Eye (tissue), 1 donor: ENCODE data around the gene SLC16A3.
A peak's percentile ranks its signal among the peaks of the same experiment; 100 is the strongest.
"Not testable (repeated sequence)": the region's sequence is repeated elsewhere in the genome, so short reads cannot be mapped to it uniquely, and the experiment has no call there.

Experiments used
- DNase-seq: peaks from one replicate; pipeline ENCODE4 v3.0.0-alpha.2; 2015

The SLC16A3 gene

DNA sequence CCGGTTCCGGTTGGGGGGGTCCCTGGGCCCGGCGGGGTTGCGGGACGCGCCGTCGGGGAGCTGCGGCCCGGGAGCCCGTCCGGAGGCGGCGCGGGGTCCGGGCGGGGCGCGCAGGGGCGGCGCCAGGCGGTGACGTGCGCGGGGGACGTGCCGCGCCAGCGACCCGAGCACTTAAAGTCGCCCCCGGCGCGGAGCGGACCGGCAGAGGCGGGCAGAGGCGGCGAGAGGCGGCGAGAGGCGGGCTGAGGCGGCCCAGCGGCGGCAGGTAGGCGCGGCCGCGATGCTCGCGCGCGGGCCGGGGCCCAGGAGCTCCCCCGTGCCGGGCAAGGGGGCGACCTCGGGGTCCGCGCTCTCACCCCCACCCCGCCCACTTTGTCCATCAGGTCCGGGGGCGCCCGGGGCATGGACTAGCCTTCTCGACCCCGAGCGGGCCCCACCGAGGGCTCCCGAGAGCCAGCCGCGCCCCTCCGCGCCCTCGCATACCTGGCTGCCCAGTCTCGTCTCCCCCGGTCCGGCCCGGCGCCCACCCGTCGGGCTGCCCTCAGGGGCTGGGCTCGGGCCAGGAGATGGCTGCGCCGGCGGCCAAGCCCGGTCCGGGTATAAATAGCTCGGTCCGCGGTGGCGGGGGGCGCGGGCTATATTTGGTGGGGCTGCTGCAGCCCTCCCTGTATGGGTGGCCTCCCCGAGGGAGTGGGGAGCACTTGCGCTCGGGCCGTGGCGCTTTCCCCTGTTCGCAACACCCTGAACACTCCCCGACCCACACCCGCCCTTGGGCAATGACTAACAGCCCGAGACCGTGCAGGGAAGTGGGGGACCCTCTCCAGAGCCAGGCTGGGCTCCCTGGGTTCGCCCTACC, at the start of gene SLC16A3:
SLC16A3 (plus strand) TSS at position 201 of the 856 bp plus-strand sequence. CDS start 6,967 bp downstream, outside the sequence.
- peak; percentile 70 for DNase-seq

DNA sequence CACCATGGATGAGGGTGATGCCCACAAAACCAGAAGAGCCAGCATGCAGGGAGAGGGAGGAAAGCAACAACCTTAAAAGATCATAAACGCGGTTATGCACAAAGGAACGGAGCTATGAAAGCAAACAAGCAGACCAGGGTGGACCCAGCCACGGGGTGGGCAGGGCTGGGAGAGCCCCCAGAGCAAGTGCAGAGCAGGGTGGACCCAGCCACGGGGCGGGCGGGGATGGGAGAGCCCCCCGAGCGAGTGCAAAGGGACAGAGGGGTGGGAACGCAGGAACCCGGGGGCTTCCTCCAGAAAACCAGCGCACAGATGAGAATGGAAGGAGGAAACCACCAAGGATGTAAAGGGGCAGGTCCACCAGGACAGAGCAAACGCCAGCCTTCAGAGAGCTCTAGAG, 49.4 kb upstream of the SLC16A3 start:
- DNase-seq = no peak

DNA sequence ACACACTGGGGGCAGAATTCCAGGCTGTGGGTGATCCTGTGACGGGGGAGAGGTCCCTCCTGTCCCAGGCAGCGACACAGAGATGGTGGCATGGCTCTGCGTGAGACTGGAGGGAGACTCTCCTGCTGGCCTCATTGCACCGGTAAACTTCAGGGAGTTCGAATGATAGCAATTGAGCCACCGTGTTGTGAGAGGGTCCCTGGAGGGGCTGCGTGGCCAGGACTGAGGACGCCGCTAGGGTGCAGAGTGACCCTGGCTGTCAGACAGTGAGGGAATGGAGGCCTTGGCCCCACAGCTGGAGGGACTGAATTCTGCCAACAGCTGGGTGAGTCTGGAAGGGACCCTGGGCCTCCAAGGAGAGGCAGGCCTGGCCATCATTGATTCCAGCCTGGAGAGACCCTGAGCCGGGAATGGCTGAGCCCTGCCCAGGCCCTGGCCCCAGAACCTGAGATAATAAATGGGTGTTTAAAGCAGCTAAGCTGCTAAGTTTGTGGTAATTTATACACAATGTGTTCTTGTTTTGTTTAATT, 48.8 kb upstream of the SLC16A3 start:
- no peak for DNase-seq

DNA sequence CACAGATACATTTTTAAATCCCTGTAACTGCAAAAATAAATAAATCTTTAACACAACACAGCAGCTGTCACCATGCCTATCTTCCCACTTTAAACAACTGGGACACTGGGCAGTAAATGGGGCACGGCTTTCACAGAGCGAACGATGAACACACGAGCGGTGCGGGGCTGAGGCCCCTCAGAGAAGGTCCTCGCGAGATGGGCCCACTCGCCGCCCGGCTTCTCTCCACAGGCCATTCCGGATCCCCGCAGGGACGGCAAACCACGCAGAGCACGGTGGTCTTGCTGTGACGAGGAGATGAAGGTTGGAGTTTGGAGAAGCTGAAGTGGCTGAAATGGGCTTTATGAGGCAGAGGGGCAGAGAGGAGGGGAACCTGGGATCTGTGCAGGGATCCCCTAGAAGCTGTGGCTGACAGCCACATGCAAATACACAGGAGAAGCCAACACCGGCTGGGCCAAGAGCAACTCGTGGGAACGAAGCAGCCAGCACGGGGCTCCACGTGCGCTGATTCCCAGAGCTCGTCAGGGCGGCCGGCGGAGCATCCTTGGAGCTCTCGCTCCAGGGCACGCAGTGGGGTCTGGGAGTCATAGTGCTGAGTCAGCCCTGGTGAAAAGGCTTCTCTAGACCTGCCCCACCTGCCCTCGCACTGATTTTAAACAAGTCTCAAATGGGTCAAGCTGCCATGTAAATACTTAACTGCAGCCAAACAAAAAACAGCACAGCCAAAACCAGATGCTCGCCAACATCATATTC, 47.9 kb upstream of the SLC16A3 start:
- DNase-seq = no peak

DNA sequence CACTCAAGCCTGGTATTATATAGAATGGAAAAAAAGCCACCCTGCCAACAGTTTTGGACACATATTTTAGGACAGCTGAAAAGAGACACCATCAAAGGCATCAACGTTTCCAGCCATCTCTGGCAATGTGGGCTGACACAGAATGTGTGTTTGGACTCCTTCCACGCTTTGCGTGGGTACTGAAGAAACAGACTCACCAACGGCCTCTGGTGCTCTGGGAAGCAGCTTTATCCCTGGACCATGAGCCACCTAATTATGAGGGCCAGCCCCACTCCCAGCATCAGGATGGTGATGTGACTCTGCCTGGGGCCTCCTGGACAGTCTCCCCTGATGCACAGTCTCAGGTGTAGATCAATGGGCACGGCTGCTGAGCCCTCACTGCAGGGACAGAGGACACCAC, 44.1 kb upstream of the SLC16A3 start:
- DNase-seq = no peak

DNA sequence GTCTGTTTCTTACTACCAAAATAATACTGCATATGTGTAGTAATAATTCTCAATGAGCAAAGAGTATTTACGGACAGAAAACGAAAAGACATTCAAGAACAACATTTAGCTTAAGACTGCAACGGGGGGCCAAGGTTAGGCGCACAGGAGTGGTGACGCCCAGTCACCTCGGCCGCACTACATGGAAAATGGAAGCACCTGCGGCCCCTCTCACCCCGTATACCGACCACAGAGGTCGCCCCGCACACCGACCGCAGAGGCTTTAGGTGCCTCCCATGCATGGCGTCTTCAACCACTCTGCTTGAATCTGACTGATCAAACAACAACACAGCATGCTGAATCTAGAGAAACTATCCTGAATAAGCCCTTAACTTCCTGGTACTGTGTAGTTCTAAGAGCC, 42.6 kb upstream of the SLC16A3 start:
- DNase-seq = no peak

DNA sequence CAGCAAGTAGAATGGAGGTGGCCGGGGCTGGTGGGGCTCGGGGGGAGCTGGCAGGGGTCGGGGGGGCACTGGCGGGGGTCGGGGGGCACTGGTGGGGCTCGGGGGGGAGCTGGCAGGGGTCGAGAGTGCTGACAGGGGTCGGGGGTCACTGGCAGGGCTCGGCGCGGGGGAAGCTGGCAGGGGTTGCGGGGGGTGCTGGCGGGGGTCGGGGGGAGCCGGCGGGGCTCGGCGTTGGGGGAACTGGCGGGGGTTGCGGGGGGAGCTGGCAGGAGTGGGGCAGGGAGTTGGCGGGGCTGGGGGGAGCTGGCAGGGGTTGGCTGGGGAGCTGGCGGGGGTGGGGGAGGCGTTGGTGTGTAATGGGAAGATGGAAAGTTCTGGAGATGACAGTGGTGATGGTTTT, 41.3 kb upstream of the SLC16A3 start:
- no peak for DNase-seq

DNA sequence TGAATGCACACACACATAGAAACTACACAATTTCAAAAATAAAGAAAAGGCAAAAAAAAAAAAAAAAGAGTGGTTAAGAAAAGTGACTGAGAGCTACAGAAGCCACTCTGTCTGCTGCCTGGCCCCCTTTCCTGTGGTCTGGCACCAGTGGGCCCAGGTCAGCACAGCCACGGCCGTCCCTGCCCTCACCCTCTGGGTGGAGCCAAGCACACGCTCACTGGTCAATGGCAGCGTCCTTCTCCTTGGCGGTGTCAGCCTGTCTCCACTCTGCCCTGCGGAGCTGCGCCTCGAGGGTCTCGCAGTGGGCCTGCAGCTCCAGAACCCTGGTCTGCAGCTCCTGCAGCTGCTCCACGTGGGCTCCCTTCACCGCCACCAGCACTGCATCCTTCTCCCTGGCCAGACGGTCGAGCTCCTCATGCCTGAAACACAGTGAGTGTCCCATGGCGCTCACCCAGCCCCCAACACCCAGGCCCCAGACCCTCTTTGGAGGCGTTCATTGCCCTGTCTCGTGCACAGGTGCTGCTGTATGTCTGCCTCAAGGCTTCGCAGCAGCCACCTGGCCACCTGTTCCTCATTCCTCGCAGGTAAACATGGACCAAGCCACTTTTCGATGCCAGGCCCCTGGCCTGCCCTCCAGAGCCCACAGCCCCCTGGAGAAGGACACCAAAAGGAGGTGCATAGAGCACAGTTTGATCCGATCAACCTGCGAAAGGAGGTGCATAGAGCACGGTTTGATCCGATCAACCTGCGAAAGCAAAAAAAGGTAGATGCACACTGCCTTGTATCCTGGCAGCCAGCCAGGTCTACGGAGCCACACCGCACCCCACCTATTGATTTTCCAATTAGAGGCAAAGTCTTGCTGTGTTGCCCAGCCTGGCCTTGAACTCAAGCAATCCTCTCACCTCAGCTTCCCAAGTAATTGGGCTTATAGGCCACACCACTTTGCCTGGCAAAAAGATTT, 40.6 kb upstream of the SLC16A3 start:
- DNase-seq = no peak

DNA sequence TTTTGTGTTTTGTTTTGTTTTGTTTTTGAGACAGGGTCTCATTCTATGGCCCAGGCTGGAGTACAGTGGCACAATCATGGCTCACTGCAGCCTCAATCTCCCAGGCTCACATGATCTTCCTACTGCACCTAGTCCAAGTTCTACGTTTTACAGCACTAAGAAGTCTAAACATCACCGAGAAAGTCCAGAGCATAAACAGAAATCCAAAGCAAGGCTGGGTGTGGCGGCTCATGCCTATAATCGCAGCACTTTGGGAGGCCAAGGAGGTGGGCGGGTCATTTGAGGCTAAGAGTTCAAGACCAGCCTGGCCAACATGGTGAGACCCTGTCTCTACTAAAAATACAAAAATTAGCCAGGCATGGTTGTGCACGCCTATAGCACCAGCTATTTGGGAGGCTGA, 35.8 kb upstream of the SLC16A3 start:
- not testable (repeated sequence) for DNase-seq

DNA sequence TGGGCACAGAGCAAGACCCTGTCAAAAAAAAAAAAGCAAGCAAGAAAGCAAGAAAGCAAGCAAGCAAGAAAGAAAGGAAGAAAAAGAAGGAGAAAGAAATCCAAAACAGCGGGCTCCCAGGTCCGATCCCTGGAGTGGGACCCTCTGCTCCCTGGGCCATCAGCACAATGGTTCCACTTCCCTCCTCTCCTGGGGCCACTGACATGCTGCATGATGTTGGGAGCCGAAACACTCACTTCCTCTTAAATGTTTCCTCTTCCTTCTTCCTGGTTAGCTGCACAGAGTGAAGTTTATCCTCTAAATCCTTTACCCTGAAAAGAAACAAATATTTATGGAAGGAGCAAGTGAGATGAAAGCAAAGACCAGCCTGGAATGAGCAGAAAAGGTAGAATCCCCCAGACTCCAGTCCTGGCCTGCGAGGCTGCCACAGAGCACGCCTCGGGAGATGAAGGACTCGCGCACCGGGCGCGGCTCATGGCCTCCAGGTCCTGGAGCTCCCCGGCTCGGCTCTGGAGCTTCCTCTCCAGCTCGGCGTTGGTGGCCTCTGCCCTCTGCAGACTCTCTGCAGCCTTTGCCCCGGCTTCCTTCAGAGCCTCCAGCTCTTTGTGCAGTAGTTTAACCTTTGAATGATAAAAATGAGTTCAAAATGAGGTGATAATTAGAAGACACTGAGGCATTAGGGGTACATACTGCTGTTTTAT, 35.2 kb upstream of the SLC16A3 start:
- DNase-seq = no peak

DNA sequence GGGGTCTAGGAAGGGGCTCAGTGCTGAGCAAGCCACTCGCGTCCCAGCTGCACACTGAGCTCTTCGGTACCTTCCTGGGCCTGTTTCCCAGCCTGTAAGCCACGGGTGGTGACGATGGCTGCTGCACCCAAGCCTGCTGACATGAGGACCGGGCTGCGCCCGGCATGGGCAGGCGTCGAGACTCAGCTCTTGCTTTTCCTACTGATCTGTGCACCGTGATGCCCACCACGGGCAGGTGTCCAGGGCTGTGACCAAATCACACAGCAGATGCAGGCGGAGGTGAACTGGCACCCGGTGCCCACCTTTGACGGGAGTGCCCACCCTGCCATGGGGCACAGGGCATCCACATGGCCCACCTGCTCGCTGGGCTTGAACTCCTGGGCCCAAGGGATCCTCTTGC, 34.1 kb upstream of the SLC16A3 start:
- DNase-seq = no peak

DNA sequence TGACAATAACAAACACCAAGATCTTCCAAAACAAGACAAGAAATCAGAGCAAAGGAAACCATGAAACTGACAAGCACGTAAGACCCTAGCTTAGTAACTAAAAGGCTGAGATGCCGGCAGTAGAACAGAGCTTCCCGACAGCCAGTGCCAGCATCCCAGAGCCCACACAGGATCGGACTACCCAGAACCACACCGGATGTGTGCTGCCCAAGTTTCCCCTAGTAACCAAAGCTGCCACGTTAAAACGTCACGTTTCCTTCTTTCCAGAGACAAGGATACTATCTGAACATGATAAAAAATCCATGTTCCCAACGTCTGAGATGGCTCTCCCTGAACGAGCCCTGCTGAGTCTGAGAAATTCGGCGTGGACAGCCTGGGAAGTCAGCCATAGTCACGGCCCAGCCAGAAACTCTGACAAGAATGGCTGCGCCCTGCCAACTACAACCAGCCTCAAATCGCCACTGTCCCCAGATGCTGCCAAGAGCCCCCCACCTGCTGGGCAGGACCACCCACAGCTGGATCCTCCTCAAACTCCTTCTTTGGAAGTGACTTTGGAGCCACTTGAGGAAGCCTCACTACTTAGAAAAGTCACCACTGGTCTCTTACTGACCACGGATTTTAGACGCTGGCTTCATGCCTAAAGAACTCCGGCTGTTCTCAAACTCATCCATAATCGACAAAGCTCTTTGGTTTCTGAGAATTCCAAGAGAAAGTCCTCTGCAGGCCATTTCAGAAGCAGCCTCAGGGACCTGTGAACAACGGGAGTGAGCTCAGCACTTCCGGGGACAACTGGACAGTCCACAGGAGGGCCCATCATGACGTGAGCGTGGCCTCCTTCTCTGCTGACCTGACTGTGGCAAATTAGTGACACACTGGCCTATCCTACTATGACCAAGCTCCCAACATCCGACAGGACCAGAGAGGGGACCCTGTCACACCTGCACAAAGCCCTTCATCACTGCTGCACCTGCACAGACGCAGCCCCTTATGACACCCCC, 32.9 kb upstream of the SLC16A3 start:
- no peak for DNase-seq

DNA sequence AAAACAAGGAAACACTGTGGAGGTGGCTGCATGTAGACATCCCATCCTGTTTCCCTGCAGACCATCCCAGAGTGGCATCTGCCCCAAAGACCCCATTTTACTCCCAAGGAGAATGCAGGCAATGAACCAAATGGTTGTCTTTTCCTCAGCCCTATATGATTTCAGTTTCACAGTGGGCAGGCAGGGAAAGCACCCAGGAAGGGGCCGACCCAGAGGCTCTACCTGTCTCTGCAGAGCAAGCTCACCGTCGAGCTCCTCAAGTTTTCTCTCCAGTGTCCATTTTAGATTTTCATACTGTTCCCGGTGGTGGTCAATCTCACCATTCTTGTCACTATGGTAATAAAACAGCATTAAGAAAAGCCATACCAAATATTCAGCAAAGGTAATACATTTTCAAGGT, 30.8 kb upstream of the SLC16A3 start:
- DNase-seq = no peak

DNA sequence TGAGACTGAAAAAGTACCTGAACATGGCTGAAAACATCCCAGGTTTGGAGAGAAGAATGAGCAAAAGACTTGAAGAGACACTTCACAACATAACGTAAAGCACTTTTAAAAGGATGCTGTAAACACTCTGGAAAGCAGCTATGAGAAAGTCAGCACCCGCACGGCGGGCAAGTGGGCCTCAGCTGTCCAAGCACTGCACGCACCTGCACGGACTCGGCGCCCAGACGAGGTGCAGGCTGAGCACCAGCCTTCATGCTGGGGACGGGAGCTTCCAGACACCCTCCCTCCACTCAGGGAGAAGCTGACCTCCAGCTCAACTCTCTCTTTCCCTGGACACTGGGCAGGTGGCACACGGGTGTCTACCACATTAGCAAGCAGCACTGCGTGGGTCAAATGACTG, 29.3 kb upstream of the SLC16A3 start:
- DNase-seq = no peak

DNA sequence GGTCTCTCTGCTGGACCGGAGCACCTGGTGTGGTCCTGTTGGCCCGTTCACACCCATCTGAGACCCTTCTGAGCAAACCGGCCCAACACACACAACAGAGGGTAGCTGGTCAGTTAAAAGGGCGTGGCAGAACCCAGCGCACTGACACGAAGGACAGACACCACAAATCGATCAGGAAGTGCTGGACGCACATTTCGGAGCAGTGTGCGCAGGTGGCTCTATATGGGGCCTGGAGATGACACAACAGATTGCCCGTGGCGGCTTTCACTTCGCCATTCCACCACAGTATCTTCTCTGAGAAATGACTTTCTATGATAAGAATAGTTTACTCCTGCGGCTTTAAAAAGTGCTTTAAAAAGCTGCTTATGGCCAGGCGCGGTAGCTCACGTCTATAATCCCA, 28.7 kb upstream of the SLC16A3 start:
- no peak for DNase-seq

DNA sequence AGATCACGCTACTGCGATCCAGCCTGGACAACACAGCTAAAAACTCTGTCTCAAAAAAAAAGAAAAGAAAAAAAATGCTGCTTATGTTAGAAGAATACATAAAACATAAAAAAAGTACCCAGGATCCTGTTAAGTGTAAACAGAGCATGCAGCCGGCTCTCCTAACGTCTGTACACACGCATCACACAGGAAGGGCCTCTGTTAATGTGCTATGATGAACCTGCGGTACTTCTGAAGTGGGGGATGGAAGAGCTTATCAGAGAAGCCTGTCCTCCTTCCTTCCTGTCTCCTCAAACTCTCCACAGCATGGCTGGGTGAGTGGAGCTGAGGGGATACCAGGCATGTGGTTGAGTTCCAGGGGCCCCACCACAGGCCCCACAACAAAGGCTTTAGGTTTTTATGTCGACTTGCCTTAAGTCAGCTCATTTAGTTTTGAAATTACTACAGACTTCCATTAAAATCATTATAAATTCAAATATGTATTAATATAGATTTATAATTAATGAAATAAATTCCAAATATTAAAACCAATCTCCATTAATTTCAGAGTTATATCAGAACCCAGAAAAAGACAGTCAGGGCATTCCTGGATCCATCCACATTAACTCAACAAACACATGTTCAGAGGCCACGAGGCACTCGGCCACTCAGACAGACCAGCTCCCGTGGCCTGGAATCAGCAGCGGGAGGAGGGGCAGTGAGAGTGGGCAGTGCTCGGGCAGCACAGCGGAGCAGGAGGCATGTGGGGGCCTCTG, 27.9 kb upstream of the SLC16A3 start:
- DNase-seq = no peak

DNA sequence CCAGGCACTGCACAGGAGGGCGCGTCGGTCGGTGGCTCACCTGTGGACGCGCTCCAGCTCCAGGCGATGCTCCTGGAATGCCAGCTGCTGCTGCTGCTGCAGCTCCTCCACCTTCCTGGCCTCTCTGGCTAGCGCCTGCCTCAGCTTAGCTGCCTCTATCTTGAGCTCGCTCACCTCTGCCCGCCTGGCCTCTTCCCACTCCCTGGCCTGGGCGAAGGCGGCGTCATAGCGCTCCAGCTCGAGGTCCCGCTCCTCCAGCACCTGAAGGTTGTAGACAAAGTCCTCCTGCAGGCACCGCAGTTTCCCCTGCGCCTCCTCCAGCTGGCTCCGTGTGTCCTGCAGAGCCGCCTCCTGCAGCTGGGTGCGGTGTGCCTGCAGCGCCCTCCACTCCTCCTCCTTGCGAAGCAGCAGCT, 27.3 kb upstream of the SLC16A3 start:
- DNase-seq = no peak

DNA sequence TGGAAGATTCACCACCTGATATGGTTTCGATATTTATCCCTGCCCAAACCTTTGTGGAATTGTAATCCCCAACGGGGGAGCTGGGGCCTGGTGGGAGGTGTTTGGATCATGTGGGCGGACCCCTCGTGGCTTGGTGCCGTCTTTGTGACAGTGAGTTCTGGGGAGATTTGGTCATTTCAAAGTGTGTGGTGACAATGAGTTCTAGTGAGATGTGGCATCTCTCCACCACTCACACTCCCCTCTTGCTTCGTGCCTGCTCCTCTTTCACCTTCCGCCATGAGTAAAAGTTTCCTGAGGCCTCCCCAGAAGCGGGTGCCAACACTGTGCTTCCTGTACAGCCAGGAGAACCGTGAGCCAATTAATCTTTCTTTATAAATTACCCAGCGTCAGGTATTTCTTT, 25.9 kb upstream of the SLC16A3 start:
- DNase-seq = no peak

DNA sequence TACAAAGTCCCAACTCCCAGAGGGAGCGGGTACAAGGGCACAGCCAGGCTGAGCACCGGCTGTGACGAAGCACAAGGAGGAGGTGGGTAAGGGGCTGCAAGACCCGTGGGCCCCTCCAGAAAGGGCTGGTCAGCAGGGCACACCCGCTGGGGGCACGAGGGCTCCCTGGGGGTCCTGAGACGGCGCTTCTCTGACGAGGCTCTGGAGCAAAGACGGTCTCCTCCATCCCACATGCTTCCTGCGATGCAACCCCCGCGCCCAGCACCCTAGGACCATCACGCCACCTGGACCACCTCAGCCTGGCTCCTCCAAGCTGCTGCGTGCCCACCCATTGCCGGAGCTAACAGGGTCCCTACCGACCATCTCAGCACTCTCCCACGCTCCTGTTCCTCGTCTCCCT, 24.9 kb upstream of the SLC16A3 start:
- no peak for DNase-seq
